ENCODE data around the gene PXN.
A peak's percentile ranks its signal among the peaks of the same experiment; 100 is the strongest.

PXN gene

GRCh38 chr12:120290609-120291305 is 25.2 kb upstream of the PXN start:
- ChIA-PET CTCF (interaction anchor here (0.7 to 1.2 kb wide), 4 partner anchors 26 to 90 kb away, joined by 3 to 5 read pairs (median 3); partner anchors contain the start of gene RPLP0), POLR2A (ENCODE audit: low non-redundant PET) (interaction anchor here (0.6 to 2.3 kb wide), 5 partner anchors 11 to 90 kb away, joined by 4 to 14 read pairs (median 5); partner anchors contain the start of genes RPLP0 and SIRT4)
- peak overlapping the region; percentile 97 for H3K27ac ChIP-seq
- no peak for TF ChIP-seq CTCF (conservative IDR thresholded peaks at IDR 0.05; ENCODE audit: low read depth)
- DNase-seq (ENCODE audit: low spot score) = no peak

- CTCF ChIA-PET = interaction anchor here (2.7 kb wide), 1 partner anchor 21 kb away, joined by 10 read pairs; the partner anchor contains the start of gene PXN
- DNase-seq (ENCODE audit: low spot score) = no peak
- POLR2A ChIA-PET (ENCODE audit: low non-redundant PET) = interaction anchor here (1.1 to 1.3 kb wide), 2 partner anchors 57 to 86 kb away, joined by 3 to 4 read pairs; partner anchors contain the start of gene RPLP0
- no peak overlapping the region for H3K27ac ChIP-seq
- TF ChIP-seq CTCF (conservative IDR thresholded peaks at IDR 0.05; ENCODE audit: low read depth) = no peak
These were observed 22.0 kb upstream of the PXN start for GRCh38 chr12:120287491-120287890.

- CTCF ChIA-PET = interaction anchor here (0.6 to 2.7 kb wide), 4 partner anchors 21 to 417 kb away, joined by 3 to 10 read pairs (median 7); partner anchors contain the start of gene PXN
These were observed 21.4 kb upstream of the PXN start for GRCh38 chr12:120286768-120287490.

GRCh38 chr12:120284381-120284780 is 18.9 kb upstream of the PXN start:
- no peak for TF ChIP-seq CTCF (conservative IDR thresholded peaks at IDR 0.05; ENCODE audit: low read depth)
- H3K27ac ChIP-seq = no peak overlapping the region
- POLR2A ChIA-PET (ENCODE audit: low non-redundant PET) = no interaction called here
- CTCF ChIA-PET = no interaction called here
- DNase-seq (ENCODE audit: low spot score) = no peak

More at GRCh38 chr12:120286768-120287490, 21.4 kb upstream of the PXN start:
- TF ChIP-seq CTCF (conservative IDR thresholded peaks at IDR 0.05; ENCODE audit: low read depth) = no peak
- H3K27ac ChIP-seq = no peak overlapping the region
- POLR2A ChIA-PET (ENCODE audit: low non-redundant PET) = interaction anchor here (1.1 to 1.3 kb wide), 2 partner anchors 57 to 86 kb away, joined by 3 to 4 read pairs; partner anchors contain the start of gene RPLP0
- no peak for DNase-seq (ENCODE audit: low spot score)

GRCh38 chr12:120283318-120283717 is 17.8 kb upstream of the PXN start:
- no peak overlapping the region for H3K27ac ChIP-seq
- ChIA-PET CTCF (interaction anchor here (0.5 to 0.6 kb wide), 2 partner anchors 55 to 165 kb away, joined by 3 to 4 read pairs; no protein-coding TSS in a partner anchor), POLR2A (ENCODE audit: low non-redundant PET) (no interaction called here)
- TF ChIP-seq CTCF (conservative IDR thresholded peaks at IDR 0.05; ENCODE audit: low read depth) = no peak
- no peak for DNase-seq (ENCODE audit: low spot score)

All from RWPE1 (cell line).